ENCODE measurements around the gene COG3. TPM values are rescaled to one million over a fixed set of nuclear protein-coding genes. Genes with fewer than 3 reads are reported as not detected.

COG3 gene
- polyA plus RNA-seq, 3 donors = 12.3 to 25.3 (median 12.9) TPM

- Mint-ChIP-seq H3K27ac (peak overlapping the region in 2 of 7 donors; percentile 10 to 27), H3K9me3 (peaks cover 0 to 3% (median 0%) of the 10 kb centered on the region in 7 donors), H3K4me3 (no peak overlapping the region), H3K36me3 (peaks cover 71 to 84% of the 10 kb centered on the region in 2 donors), H3K4me1 (peaks cover 6% of the 10 kb centered on the region), H3K27me3 (ENCODE audit: low read depth in 3 of 3) (peaks cover 0 to 1% (median 0%) of the 10 kb centered on the region in 3 donors)
- no peaks in the 10 kb centered on the region for H3K4me1 ChIP-seq (ENCODE audit: control insufficient read depth in 1 of 2, insufficient read depth in 2 of 2, low read length in 2 of 2)
- H3K4me3 ChIP-seq (replicated peaks in 1 of 3; ENCODE audit: low read depth in 2 of 3, low read length in 3 of 3) = no peak overlapping the region
- DNase-seq = no peak
- no peak overlapping the region for H3K9ac ChIP-seq (ENCODE audit: insufficient read depth, low read length, poor library complexity, severe bottlenecking)
- no peak for TF ChIP-seq CTCF (IDR thresholded peaks at IDR 0.05)
- no CpG with 5 or more reads among the region's 1 CpG for WGBS (ENCODE audit: insufficient coverage)
- H3K27me3 ChIP-seq (ENCODE audit: control insufficient read depth in 2 of 2, insufficient read depth in 2 of 2, low read length in 2 of 2) = no peaks in the 10 kb centered on the region
- no peak overlapping the region for H2AFZ ChIP-seq (ENCODE audit: insufficient read depth, low read depth, low read length, poor library complexity, severe bottlenecking)
- H3K9me3 ChIP-seq (replicated peaks in 1 of 2; ENCODE audit: control insufficient read depth in 1 of 2, insufficient read depth in 1 of 2, low read length in 2 of 2) = no peaks in the 10 kb centered on the region
- no peak overlapping the region for H3K4me2 ChIP-seq (replicated peaks; ENCODE audit: extremely low read depth, low read length, poor library complexity, severe bottlenecking)
- no peaks in the 10 kb centered on the region for H3K79me2 ChIP-seq (ENCODE audit: insufficient read depth, low read length)
- H4K20me1 ChIP-seq (ENCODE audit: insufficient read depth, low read length) = no peaks in the 10 kb centered on the region
- H3K36me3 ChIP-seq (replicated peaks in 1 of 2; ENCODE audit: control insufficient read depth in 1 of 2, insufficient read depth in 2 of 2, low read length in 2 of 2) = peaks cover 73 to 91% of the 10 kb centered on the region in 2 donors
- H3K27ac ChIP-seq (ENCODE audit: low read depth in 1 of 2, low read length in 2 of 2) = peak overlapping the region in 1 of 2 donors; percentile 25
- intact Hi-C loops (cut with micrococcal nuclease) = no loop called here
Observed at GRCh38 chr13:45501175-45501526, 36.4 kb downstream of the COG3 start.

GRCh38 chr13:45503658-45504057 lies 38.9 kb downstream of the COG3 start:
- H4K20me1 ChIP-seq (ENCODE audit: insufficient read depth, low read length) = no peaks in the 10 kb centered on the region
- H3K27ac ChIP-seq (ENCODE audit: low read depth in 1 of 2, low read length in 2 of 2) = no peak overlapping the region
- no peak overlapping the region for H3K9ac ChIP-seq (ENCODE audit: insufficient read depth, low read length, poor library complexity, severe bottlenecking)
- Mint-ChIP-seq H3K36me3 (peaks cover 69 to 79% of the 10 kb centered on the region in 2 donors), H3K27me3 (ENCODE audit: low read depth in 3 of 3) (peaks cover 0 to 1% (median 0%) of the 10 kb centered on the region in 3 donors), H3K4me1 (peaks cover 8% of the 10 kb centered on the region), H3K27ac (peak overlapping the region in 1 of 7 donors; percentile 37), H3K9me3 (no peaks in the 10 kb centered on the region), H3K4me3 (no peak overlapping the region)
- H2AFZ ChIP-seq (ENCODE audit: insufficient read depth, low read depth, low read length, poor library complexity, severe bottlenecking) = no peak overlapping the region
- no peak for DNase-seq
- no peaks in the 10 kb centered on the region for H3K9me3 ChIP-seq (replicated peaks in 1 of 2; ENCODE audit: control insufficient read depth in 1 of 2, insufficient read depth in 1 of 2, low read length in 2 of 2)
- no peaks in the 10 kb centered on the region for H3K4me1 ChIP-seq (ENCODE audit: control insufficient read depth in 1 of 2, insufficient read depth in 2 of 2, low read length in 2 of 2)
- H3K4me3 ChIP-seq (replicated peaks in 1 of 3; ENCODE audit: low read depth in 2 of 3, low read length in 3 of 3) = no peak overlapping the region
- H3K27me3 ChIP-seq (ENCODE audit: control insufficient read depth in 2 of 2, insufficient read depth in 2 of 2, low read length in 2 of 2) = no peaks in the 10 kb centered on the region
- no peak overlapping the region for H3K4me2 ChIP-seq (replicated peaks; ENCODE audit: extremely low read depth, low read length, poor library complexity, severe bottlenecking)
- H3K36me3 ChIP-seq (replicated peaks in 1 of 2; ENCODE audit: control insufficient read depth in 1 of 2, insufficient read depth in 2 of 2, low read length in 2 of 2) = peaks cover 69 to 87% of the 10 kb centered on the region in 2 donors
- intact Hi-C loops (cut with micrococcal nuclease) = no loop called here
- no peak for TF ChIP-seq CTCF (IDR thresholded peaks at IDR 0.05)
- H3K79me2 ChIP-seq (ENCODE audit: insufficient read depth, low read length) = no peaks in the 10 kb centered on the region

Data from CD14-positive monocyte (primary cell).